AG09319 (cell line): ENCODE results near the gene DNAJC2.

Experiments
- DNase-seq: peaks from one replicate; pipeline ENCODE4 v3.0.0-alpha.2; 2010; ENCODE audit warnings: low read depth; ENCODE audit errors: extremely low read depth
- CTCF ChIP-seq: IDR thresholded peaks from 2 replicates; pipeline ENCODE4 v1.5.1; 2011; ENCODE audit warnings: low read depth, mild to moderate bottlenecking, inconsistent platforms, low read length, moderate library complexity

Gene DNAJC2

GRCh38 chr7:103381280-103382031 is 36.9 kb upstream of the DNAJC2 start:
- DNase-seq = no peak
- no peak for TF ChIP-seq CTCF

GRCh38 chr7:103380395-103381191 is 36.0 kb upstream of the DNAJC2 start:
- DNase-seq = no peak
- no peak for TF ChIP-seq CTCF

GRCh38 chr7:103379270-103379975 is 34.9 kb upstream of the DNAJC2 start:
- TF ChIP-seq CTCF = no peak
- DNase-seq = no peak

GRCh38 chr7:103373866-103374643 is 29.5 kb upstream of the DNAJC2 start:
- TF ChIP-seq CTCF = no peak
- DNase-seq = no peak

- DNase-seq = no peak
- TF ChIP-seq CTCF = no peak
Observed at GRCh38 chr7:103369432-103369831, 24.9 kb upstream of the DNAJC2 start.

- DNase-seq = no peak
Observed at GRCh38 chr7:103349805-103350204, 5.2 kb upstream of the DNAJC2 start.

More at GRCh38 chr7:103349805-103350204, 5.2 kb upstream of the DNAJC2 start:
- TF ChIP-seq CTCF = no peak
